MM.1S (cell line): Measurements from ENCODE around the gene OSBPL5.

Experiments used
- EZH2 ChIP-seq: fragments of 300-600 bp; sonication (generic); optimal IDR thresholded peaks from 2 replicates; pipeline ENCODE3; 2017; ENCODE audit warnings: low read depth, mild to moderate bottlenecking, antibody characterized with exemption, low read length, mixed read lengths
- EZH2phosphoT487 ChIP-seq: fragments of 300-600 bp; sonication (generic); IDR thresholded peaks from 2 replicates; pipeline ENCODE4 v1.6.1; 2018; ENCODE audit warnings: antibody characterized with exemption, low read length
- TF ChIP-seq, protein P1 (sequence below): fragments of 300-600 bp; sonication (generic); IDR thresholded peaks from 2 replicates; pipeline ENCODE4 v1.5.1; 2016; ENCODE audit warnings: antibody characterized with exemption, low read length, mixed read lengths

DNA sequence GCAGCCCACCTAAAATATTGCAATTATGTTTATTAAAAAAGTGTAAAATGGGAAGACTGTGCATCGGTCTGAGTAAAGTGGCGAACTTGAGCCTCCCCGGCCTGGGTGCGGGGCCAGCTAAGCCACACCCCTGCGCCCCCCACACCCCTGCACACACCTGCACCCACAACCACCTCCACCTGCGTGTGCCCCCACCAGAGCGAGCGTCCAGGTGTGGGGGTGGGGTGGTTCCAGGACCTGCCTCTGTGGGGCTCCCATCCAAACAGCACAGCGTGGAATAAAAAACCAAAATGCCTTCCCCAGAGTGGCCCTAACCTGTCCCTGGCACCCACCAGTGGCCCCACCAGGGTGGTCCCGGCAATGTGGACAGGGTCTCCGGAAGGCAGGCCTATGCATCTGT is 77.7 kb downstream of the OSBPL5 start:
- TF ChIP-seq, protein P1, sequence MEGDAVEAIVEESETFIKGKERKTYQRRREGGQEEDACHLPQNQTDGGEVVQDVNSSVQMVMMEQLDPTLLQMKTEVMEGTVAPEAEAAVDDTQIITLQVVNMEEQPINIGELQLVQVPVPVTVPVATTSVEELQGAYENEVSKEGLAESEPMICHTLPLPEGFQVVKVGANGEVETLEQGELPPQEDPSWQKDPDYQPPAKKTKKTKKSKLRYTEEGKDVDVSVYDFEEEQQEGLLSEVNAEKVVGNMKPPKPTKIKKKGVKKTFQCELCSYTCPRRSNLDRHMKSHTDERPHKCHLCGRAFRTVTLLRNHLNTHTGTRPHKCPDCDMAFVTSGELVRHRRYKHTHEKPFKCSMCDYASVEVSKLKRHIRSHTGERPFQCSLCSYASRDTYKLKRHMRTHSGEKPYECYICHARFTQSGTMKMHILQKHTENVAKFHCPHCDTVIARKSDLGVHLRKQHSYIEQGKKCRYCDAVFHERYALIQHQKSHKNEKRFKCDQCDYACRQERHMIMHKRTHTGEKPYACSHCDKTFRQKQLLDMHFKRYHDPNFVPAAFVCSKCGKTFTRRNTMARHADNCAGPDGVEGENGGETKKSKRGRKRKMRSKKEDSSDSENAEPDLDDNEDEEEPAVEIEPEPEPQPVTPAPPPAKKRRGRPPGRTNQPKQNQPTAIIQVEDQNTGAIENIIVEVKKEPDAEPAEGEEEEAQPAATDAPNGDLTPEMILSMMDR = no peak
- TF ChIP-seq EZH2 (no peak), EZH2phosphoT487 (no peak)
